GM21576 (cell line): ENCODE data around the gene TPM3.
"Not testable (repeated sequence)": the region's sequence is repeated elsewhere in the genome, so short reads cannot be mapped to it uniquely, and the experiment has no call there.

Source experiments
- ATAC-seq: cut with Tn5 transposase; IDR thresholded peaks from one replicate; pipeline ENCODE4 v1.9.1; 2021; ENCODE audit warnings: mild to moderate bottlenecking, moderate library complexity; ENCODE audit not compliant: unreplicated experiment

Gene TPM3

GRCh38 chr1:154191990-154192461 is at the start of gene TPM3:
Gene TPM3 (minus strand): TSS chr1:154192100. CDS start chr1:154192018, 82 bp downstream.
- no peak for ATAC-seq

DNA sequence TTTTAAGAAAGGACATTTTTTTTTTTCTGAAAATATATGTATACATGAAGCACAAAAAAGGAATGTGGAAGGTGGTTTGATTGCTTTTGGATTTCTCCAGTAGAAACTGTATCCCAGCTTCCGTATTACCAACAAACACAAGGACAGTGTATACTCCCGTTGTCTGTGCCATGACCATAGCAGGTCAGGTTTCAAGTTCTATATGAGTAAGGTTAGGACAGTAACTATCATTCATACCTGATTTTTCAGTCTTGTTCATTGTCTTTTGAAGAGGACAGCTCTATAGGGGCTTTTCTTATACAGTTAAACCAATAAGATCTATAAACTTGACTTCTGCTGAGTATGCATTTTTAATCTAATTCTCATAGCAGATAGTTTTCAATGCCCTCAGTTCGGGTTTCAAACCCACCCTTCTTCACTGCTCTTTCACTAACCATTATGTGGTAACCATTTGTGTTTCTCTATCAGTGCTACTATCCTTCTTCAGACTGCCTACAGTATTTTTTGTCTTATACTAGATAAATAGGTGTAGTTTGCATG is 48.5 kb upstream of the TPM3 start:
- ATAC-seq: no peak

DNA sequence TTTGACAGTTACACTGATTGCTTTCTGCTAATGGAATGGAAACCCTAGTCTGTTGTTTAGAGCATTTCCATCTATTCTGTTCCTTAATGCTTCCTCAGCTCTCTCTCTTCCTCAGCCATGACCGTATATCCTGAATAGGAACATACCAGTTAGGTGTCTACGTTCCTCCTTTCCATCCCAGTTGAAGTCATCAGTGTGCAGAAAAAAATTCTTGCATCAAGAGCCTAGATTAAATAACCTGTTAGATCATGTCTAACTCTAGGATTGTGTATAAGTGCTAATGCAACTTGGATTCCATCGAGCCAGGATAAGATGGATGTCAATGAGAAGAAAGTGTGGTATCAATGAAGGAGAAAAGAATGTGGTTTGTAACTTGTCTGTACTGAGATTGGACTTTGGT is 47.6 kb upstream of the TPM3 start:
- ATAC-seq: no peak

DNA sequence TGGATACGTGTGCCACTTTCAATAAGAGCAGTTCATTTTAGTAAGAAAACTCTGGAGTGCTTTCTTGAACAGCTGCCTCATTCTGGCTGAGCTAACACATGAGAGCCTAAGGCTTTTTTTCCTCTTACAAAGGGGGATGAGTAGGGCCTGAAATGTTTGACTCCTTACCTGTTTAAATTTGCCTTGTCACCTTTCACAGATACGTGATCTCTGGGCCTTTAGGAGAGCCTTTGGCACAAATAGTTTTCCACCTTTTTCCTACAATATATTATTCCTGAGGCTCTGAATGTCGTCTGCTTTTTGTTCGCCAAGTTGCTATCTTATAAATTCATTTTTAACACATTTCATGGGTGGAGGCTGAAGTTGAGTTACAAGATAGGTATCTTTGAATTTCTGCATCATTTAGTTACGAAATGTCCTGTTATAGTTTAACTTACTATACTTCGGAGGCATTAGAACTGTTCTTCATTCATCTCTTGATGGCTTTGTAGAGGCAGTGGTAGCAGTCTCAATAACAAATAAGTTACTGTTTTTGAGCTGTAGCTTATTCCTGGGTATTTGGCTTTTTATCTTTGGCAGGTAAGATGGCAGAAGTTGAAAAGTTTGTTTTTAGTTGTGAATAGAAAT is 46.1 kb upstream of the TPM3 start:
- no peak for ATAC-seq

DNA sequence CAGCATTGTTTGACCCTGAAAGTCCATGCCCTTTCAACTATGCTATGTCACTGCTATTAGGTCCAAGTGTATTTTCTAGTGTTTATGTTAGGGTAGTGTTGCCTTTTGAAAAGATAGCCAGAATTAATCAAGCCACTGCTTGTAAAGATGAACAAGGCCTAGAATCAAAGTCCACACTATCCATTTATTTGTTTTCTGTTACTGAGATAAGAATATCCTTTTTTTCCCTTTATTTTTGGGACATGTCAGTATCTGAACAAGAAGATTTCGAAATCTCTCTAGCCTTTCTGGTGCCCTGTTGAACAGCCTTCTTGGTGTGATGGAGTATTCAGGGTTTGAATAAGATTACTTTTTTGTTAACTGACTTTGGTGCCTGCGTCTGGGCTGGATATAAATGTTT is 45.5 kb upstream of the TPM3 start:
- no peak for ATAC-seq

- no peak for ATAC-seq
These were observed 45.0 kb upstream of the TPM3 start for GRCh38 chr1:154236855-154237254.

GRCh38 chr1:154233127-154233526 is 41.2 kb upstream of the TPM3 start:
- not testable (repeated sequence) for ATAC-seq

DNA sequence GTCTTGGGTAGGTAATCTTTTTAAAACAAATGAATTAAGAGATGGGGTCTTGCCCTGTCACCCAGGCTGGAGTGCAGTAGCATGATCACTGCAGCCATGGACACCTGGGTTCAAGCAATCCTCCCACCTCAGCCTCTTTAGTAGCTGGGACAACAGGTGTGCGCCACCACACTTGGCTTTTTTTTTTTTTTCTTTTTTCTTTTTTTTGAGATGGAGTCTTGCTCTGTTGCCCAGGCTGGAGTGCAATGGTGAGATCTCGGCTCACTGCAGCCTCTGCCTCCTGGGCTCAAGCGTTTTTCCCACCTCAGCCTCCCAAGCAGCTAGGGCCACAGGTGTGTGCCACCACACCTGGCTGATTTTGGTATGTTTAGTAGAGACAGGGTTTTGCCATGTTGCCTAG is 39.2 kb upstream of the TPM3 start:
- ATAC-seq: not testable (repeated sequence)

DNA sequence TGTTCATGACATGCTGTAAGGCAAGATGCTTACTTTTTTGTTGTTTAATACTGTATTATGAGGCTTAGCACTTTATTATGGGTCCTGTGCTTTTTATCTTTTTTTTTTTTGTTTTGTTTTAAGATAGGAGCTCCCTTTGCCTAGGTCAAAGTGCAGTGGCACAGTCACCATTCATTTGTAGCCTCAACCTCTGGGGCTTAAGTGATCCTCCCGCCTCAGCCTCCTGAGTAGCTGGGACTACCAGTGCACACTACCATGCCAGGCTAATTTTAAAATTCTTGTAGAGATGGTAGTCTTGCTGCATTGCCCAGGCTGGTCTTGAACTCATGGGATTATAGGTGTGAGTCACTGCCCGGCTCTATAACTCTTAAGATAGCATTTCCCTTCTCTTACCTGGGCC is 33.5 kb upstream of the TPM3 start:
- no peak for ATAC-seq

DNA sequence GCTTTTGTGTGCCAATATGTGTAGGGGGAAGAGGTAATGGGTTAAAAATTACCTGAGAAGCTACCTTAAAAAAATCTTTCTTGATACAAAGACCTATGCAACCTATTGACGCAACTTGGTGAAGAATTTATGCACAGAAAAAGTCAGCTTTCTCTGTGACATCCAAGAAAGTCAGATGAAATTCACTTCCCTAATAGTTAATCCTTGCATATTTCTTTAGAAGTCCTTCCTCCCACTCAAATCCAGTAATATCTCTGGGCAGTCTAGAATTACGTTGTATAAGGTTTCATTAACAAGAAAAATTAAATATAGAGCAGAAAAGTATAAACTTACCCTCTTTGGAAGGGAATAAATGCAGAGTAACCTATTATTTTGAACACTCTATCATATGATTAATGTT is 31.7 kb upstream of the TPM3 start:
- ATAC-seq: no peak

DNA sequence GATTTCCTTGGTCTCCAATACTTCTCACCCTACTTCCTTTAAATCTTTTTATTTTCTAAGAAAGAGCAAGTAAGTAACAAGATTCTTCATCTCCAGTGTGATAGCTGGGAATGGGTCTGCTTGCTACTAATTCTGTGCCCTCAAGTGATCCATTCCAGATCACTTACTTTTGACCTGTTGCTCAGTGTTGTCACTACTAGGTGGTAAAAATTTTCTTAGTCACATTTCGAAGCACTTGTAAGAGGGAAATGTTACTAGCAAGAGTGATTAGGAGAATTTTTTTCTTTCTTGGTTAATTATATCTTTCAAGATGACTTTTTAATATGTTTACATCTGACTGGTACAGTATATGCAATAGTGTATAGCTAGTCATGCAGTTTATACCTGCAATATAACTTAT is 31.0 kb upstream of the TPM3 start:
- ATAC-seq: no peak

DNA sequence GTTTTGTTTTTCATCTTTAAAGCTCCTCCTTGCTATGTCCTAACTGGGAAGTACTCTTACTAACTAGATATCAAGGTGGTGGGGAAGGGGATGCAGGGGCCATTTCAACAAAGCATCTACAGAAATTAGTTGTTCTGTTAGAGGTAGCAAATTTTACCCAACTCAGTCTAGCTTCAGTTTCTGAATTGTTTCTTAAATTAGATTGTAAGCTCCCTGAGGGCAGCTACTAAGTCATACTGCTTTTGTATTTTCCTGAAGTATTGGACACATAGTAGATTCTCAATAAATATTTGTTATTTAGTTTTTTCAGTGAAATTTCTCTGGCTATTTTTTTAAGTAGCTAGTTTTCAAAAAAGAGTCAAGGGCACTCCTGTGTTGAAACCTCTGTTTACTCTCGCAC is 30.6 kb upstream of the TPM3 start:
- ATAC-seq: no peak

DNA sequence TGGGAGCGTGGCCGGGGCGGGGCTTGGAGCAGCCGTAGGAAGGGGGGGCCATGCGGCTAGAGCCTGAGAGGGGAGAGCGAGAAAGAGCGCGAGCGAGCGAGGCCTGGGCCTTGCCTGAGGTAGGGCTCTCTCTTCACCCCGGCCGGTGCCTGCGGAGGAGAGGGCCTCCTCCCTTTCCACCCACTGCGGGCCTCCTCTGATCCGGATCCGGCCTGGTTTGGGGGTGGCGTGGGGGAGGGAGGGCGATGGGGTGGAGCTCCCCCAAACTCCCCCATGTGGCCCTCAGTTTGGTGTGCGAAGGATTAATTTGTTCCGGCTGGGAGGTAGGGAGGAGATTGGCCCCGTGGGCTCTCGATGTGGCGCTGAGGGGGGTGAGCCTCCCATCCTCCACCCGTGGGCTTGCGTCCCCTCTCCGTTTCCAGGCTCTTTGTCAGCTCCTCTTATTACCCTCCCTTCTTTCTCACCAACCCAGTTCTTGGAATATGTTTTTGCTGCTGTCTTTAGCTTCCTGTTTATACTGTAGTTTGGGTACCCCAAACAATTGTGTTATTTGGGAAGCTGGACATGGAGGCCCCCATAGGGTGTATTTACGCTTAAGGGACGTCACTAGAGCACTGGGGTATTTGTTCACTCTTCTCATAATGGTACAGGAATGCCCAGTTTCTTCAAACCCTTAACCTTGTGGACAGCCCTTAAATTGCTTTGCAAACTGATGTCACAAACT is 29.5 kb upstream of the TPM3 start:
- ATAC-seq: peak; percentile 23

DNA sequence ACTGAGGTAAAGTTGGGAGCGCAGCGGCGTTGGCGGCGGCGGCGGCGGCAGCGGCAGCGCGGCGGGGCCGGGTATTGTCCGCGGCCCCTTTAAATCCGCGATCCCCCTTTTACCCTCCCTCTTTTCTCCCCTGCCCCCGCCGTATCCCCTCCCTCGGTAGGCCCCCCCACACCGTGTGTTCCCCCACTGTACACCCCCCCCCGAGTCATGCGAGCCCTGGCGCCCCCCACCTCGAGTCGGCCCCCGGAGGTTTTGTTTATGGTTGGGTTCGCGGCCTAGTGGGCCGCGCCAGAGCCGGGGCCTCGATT is 29.0 kb upstream of the TPM3 start:
- ATAC-seq: peak; percentile 6

- peak; percentile 82 for ATAC-seq
These were observed 28.4 kb upstream of the TPM3 start, which contains the start of gene UBAP2L for GRCh38 chr1:154220071-154220969. Gene UBAP2L (plus strand): TSS chr1:154220955. CDS start chr1:154225124, 4,169 bp downstream.

GRCh38 chr1:154219541-154219940 is 27.6 kb upstream of the TPM3 start:
- ATAC-seq: no peak

GRCh38 chr1:154218545-154218944 is 26.6 kb upstream of the TPM3 start:
- no peak for ATAC-seq

- no peak for ATAC-seq
These were observed 21.4 kb upstream of the TPM3 start for GRCh38 chr1:154213274-154213673.

DNA sequence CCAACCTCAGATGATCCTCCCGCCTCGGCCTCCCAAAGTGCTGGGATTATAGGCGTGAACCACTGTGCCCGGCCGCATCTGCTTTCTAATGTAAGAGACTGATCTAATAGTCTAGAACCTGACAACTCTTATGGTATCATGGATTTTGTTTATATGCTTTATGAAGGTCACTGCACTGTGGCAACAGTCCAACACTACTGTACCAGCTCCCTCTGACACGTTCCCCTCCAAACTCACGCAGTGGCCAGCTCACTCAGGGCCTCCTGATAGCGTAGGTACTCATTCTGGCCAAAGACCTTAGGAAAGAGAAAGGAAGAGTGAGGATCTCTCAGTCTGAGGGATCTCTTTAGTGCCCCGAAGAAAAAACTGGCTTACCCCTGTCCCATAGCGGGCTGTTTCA is 20.2 kb upstream of the TPM3 start:
- ATAC-seq: no peak

DNA sequence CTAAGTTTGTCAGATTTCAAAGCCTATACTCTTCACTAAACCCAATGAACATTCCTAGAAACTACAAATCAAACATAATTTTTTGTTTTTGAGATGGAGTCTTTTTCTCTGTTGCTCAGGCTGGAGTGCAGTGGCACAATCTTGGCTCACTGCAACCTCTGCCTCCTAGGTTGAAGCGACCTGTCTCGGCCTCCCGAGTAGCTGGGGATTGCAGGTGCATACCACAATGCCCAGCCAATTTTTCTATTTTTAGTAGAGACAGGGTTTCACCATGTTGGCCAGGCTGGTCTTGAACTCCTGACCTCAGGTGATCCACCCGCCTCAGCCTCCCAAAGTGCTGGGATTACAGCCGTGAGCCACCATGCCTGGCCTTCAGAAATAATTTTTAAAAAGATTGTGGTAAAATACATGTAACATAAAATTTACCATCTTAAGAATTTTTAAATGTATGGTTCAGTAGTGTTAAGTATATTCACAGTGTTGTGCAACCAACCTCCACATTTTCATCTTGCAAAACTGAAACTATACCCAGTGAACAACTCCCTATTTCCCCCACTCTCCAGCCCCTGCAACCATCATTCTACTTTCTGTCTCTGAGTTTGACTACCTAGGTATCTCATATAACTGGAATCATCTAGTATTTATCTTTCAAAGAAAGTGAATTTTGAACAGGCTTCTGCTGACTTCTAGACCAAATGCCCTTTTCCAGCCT is 16.9 kb upstream of the TPM3 start:
- ATAC-seq: no peak

- ATAC-seq: no peak
These were observed 15.4 kb upstream of the TPM3 start for GRCh38 chr1:154207262-154207661.
